Measurements from ENCODE around the gene PARP12.
A peak's percentile ranks its signal among the peaks of the same experiment; 100 is the strongest.

PARP12 gene

DNA sequence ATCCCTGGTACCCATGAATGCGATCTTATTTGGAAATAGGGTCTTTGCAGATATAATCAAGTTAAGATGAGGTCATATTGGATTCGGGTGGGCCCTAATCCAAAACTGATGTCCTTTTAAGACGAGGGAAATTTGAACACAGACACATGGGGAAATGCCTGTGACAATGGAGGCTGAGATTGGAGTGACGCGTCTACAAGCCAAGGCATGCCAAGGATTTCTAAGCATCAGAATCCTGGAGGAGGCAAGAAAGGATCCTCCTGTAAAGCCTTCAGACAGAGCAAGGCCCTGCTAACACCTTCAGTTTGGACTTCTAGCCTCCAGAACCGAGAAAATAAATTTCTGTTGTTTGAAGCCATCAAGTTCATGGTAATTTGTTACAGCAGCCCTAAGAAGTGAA is 18.5 kb downstream of the PARP12 start (continued):
- TF ChIP-seq, protein P1, sequence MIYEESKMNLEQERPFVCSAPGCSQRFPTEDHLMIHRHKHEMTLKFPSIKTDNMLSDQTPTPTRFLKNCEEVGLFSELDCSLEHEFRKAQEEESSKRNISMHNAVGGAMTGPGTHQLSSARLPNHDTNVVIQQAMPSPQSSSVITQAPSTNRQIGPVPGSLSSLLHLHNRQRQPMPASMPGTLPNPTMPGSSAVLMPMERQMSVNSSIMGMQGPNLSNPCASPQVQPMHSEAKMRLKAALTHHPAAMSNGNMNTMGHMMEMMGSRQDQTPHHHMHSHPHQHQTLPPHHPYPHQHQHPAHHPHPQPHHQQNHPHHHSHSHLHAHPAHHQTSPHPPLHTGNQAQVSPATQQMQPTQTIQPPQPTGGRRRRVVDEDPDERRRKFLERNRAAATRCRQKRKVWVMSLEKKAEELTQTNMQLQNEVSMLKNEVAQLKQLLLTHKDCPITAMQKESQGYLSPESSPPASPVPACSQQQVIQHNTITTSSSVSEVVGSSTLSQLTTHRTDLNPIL (CRISPR knock-in tag; IDR thresholded peaks at IDR 0.05; ENCODE audit: low read depth): no peak
- TF ChIP-seq ESRRG (CRISPR knock-in tag; IDR thresholded peaks at IDR 0.05) (no peak), SNAI2 (CRISPR knock-in tag; IDR thresholded peaks at IDR 0.05) (no peak), TOX (CRISPR knock-in tag; IDR thresholded peaks at IDR 0.05; ENCODE audit: borderline replicate concordance) (no peak), TCF4 (CRISPR knock-in tag; IDR thresholded peaks at IDR 0.05; ENCODE audit: borderline replicate concordance) (no peak), ZNF565 (CRISPR knock-in tag; conservative IDR thresholded peaks at IDR 0.05; ENCODE audit: low read depth) (no peak), ISL1 (CRISPR knock-in tag; IDR thresholded peaks at IDR 0.05) (no peak), CSDC2 (CRISPR knock-in tag; IDR thresholded peaks at IDR 0.05) (no peak), RARB (CRISPR knock-in tag; IDR thresholded peaks at IDR 0.05) (no peak)

DNA sequence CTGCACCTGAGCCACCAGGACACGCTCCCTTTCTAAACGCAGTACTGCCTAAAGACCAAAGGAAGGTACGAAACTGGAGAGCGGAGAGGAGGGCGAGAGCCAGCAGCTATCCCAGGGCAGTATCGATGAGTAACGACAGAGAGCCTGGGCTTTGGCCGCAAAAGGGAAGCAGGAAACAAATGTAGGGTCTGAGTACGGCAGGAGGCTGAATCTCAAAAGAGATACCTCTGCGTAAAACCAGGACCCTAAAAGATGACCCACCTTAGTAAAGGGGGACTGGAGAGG is 20.4 kb downstream of the PARP12 start:
- ATAC-seq: no peak
- TF ChIP-seq TOX (CRISPR knock-in tag; IDR thresholded peaks at IDR 0.05; ENCODE audit: borderline replicate concordance) (no peak), BACH2 (CRISPR knock-in tag; IDR thresholded peaks at IDR 0.05; ENCODE audit: borderline replicate concordance) (no peak), ZC3H10 (CRISPR knock-in tag; IDR thresholded peaks at IDR 0.05) (no peak), CSDC2 (CRISPR knock-in tag; IDR thresholded peaks at IDR 0.05) (no peak), ZNF565 (CRISPR knock-in tag; conservative IDR thresholded peaks at IDR 0.05; ENCODE audit: low read depth) (no peak)
- TF ChIP-seq, protein P2, sequence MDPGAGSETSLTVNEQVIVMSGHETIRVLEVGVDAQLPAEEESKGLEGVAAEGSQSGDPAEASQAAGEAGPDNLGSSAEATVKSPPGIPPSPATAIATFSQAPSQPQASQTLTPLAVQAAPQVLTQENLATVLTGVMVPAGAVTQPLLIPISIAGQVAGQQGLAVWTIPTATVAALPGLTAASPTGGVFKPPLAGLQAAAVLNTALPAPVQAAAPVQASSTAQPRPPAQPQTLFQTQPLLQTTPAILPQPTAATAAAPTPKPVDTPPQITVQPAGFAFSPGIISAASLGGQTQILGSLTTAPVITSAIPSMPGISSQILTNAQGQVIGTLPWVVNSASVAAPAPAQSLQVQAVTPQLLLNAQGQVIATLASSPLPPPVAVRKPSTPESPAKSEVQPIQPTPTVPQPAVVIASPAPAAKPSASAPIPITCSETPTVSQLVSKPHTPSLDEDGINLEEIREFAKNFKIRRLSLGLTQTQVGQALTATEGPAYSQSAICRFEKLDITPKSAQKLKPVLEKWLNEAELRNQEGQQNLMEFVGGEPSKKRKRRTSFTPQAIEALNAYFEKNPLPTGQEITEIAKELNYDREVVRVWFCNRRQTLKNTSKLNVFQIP (CRISPR knock-in tag; IDR thresholded peaks at IDR 0.05; ENCODE audit: borderline replicate concordance, low read depth): no peak

DNA sequence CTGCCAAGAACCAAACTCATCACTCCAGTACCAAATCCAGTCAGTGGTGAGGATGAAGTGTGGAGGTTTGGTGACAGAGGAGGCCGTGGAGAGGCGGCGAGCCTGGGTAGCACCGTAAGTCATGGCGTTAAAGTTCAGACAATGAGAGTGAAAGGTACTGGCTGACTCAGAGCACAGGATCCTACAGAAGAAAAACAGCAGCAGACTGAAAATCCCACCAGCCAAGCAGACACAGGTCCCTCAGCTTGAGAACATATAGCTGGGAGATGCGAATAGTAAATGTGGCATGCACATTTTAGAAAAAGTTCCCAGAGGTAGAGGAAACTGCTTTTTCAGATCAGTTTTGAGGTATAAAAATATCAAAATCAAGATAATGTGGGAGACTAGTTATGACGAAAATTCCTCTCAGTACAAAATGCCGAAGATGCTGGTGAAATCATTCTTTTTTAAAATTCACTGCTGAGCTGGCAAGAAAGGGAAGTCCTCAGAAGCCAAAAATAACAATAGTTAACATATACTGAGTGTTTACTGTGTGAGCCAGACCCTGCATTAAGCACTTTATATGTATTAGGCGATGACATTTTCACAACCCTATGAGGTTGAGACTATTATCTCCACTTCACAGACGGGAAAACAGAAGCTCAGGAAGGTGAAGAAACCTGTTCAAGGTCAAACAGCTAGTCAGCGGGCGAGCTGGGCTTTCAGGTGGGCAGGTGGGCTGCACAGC is 20.9 kb downstream of the PARP12 start:
- no peak for ATAC-seq
- TF ChIP-seq GLIS3 (CRISPR knock-in tag; IDR thresholded peaks at IDR 0.05): no peak
- no peak for TF ChIP-seq TOX (CRISPR knock-in tag; IDR thresholded peaks at IDR 0.05; ENCODE audit: borderline replicate concordance)
- TF ChIP-seq, protein P3, sequence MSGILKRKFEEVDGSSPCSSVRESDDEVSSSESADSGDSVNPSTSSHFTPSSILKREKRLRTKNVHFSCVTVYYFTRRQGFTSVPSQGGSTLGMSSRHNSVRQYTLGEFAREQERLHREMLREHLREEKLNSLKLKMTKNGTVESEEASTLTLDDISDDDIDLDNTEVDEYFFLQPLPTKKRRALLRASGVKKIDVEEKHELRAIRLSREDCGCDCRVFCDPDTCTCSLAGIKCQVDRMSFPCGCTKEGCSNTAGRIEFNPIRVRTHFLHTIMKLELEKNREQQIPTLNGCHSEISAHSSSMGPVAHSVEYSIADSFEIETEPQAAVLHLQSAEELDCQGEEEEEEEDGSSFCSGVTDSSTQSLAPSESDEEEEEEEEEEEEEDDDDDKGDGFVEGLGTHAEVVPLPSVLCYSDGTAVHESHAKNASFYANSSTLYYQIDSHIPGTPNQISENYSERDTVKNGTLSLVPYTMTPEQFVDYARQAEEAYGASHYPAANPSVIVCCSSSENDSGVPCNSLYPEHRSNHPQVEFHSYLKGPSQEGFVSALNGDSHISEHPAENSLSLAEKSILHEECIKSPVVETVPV (CRISPR knock-in tag; IDR thresholded peaks at IDR 0.05): no peak
- peak; percentile 44 for TF ChIP-seq ISL1 (CRISPR knock-in tag; IDR thresholded peaks at IDR 0.05)

DNA sequence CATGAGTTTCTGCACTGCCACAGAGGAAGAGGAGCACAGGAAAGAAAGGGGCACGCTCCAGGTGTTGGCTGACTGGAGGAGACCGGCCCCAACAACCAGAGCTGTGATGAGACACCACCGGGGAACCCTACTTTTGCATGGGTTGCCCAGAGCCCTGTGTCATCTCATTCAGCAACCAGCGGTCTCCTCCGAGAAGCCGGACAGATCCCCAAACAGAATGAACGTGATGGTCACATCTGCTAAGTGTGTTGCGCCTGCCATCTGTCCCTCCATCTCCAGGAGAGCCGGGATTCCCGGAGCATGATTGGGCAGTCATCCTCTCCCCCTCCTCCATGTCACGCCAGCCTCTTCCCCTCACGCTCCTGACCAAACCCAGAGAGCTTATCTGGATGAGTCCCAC is 22.9 kb downstream of the PARP12 start:
- ATAC-seq: no peak
- TF ChIP-seq, protein P1 (CRISPR knock-in tag; IDR thresholded peaks at IDR 0.05; ENCODE audit: low read depth): no peak
- TF ChIP-seq ESRRG (CRISPR knock-in tag; IDR thresholded peaks at IDR 0.05) (no peak), TOX (CRISPR knock-in tag; IDR thresholded peaks at IDR 0.05; ENCODE audit: borderline replicate concordance) (no peak), RARB (CRISPR knock-in tag; IDR thresholded peaks at IDR 0.05) (no peak), ISL1 (CRISPR knock-in tag; IDR thresholded peaks at IDR 0.05) (no peak), CSDC2 (CRISPR knock-in tag; IDR thresholded peaks at IDR 0.05) (no peak), ZC3H10 (CRISPR knock-in tag; IDR thresholded peaks at IDR 0.05) (no peak), ZNF565 (CRISPR knock-in tag; conservative IDR thresholded peaks at IDR 0.05; ENCODE audit: low read depth) (no peak)
- TF ChIP-seq, protein P4, sequence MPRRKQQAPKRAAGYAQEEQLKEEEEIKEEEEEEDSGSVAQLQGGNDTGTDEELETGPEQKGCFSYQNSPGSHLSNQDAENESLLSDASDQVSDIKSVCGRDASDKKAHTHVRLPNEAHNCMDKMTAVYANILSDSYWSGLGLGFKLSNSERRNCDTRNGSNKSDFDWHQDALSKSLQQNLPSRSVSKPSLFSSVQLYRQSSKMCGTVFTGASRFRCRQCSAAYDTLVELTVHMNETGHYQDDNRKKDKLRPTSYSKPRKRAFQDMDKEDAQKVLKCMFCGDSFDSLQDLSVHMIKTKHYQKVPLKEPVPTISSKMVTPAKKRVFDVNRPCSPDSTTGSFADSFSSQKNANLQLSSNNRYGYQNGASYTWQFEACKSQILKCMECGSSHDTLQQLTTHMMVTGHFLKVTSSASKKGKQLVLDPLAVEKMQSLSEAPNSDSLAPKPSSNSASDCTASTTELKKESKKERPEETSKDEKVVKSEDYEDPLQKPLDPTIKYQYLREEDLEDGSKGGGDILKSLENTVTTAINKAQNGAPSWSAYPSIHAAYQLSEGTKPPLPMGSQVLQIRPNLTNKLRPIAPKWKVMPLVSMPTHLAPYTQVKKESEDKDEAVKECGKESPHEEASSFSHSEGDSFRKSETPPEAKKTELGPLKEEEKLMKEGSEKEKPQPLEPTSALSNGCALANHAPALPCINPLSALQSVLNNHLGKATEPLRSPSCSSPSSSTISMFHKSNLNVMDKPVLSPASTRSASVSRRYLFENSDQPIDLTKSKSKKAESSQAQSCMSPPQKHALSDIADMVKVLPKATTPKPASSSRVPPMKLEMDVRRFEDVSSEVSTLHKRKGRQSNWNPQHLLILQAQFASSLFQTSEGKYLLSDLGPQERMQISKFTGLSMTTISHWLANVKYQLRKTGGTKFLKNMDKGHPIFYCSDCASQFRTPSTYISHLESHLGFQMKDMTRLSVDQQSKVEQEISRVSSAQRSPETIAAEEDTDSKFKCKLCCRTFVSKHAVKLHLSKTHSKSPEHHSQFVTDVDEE (CRISPR knock-in tag; IDR thresholded peaks at IDR 0.05): no peak
- TF ChIP-seq, protein P2 (CRISPR knock-in tag; IDR thresholded peaks at IDR 0.05; ENCODE audit: borderline replicate concordance, low read depth): no peak
- TF ChIP-seq, protein P5, sequence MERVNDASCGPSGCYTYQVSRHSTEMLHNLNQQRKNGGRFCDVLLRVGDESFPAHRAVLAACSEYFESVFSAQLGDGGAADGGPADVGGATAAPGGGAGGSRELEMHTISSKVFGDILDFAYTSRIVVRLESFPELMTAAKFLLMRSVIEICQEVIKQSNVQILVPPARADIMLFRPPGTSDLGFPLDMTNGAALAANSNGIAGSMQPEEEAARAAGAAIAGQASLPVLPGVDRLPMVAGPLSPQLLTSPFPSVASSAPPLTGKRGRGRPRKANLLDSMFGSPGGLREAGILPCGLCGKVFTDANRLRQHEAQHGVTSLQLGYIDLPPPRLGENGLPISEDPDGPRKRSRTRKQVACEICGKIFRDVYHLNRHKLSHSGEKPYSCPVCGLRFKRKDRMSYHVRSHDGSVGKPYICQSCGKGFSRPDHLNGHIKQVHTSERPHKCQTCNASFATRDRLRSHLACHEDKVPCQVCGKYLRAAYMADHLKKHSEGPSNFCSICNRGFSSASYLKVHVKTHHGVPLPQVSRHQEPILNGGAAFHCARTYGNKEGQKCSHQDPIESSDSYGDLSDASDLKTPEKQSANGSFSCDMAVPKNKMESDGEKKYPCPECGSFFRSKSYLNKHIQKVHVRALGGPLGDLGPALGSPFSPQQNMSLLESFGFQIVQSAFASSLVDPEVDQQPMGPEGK (CRISPR knock-in tag; IDR thresholded peaks at IDR 0.05; ENCODE audit: borderline replicate concordance): no peak
